GM23338 (cell line): ENCODE measurements around the gene FBP1. TPM values are rescaled to one million over a fixed set of nuclear protein-coding genes. Genes with fewer than 3 reads are reported as not detected.

Source experiments
- ATAC-seq: fragments of 200-7000 bp; cut with Tn5 transposase; 3 replicates; pipeline ENCODE4 v1.9.1; 2020
- DNase-seq: peaks from one replicate; pipeline ENCODE4 v3.0.0-alpha.2; 2015; ENCODE audit warnings: low spot score
- H2AFZ ChIP-seq: fragments of 200-600 bp; sonication (generic); 2 replicates; pipeline ENCODE4 v1.8.0; 2016; ENCODE audit warnings: antibody characterized with exemption, mild to moderate bottlenecking, moderate library complexity
- H3F3A ChIP-seq: fragments of 200-600 bp; sonication (generic); replicated peaks from 2 replicates; pipeline ENCODE4 v1.8.0; 2017; ENCODE audit warnings: antibody characterized with exemption, mixed run types, low read depth
- H3K27ac ChIP-seq: fragments of 200-600 bp; sonication (generic); 2 replicates; pipeline ENCODE4 v1.6.1; 2016; ENCODE audit warnings: low read depth
- H3K27me3 ChIP-seq: fragments of 200-600 bp; sonication (generic); 2 replicates; pipeline ENCODE4 v1.8.0; 2016; ENCODE audit warnings: mild to moderate bottlenecking, mixed run types, moderate library complexity; ENCODE audit not compliant: insufficient read depth
- H3K36me3 ChIP-seq: fragments of 200-600 bp; sonication (generic); 2 replicates; pipeline ENCODE4 v1.8.0; 2016; ENCODE audit warnings: mild to moderate bottlenecking; ENCODE audit not compliant: insufficient read depth
- H3K4me1 ChIP-seq: fragments of 200-600 bp; sonication (generic); 2 replicates; pipeline ENCODE4 v1.8.0; 2016; ENCODE audit warnings: mild to moderate bottlenecking, moderate library complexity; ENCODE audit not compliant: insufficient read depth
- H3K4me2 ChIP-seq: fragments of 200-600 bp; sonication (generic); 2 replicates; pipeline ENCODE4 v1.7.1; 2017; ENCODE audit warnings: mixed run types
- H3K4me3 ChIP-seq: fragments of 200-600 bp; sonication (generic); 2 replicates; pipeline ENCODE4 v1.6.1; 2016; ENCODE audit warnings: mixed run types
- H3K79me2 ChIP-seq: fragments of 200-600 bp; sonication (generic); replicated peaks from 2 replicates; pipeline ENCODE4 v1.8.0; 2017; ENCODE audit warnings: mild to moderate bottlenecking; ENCODE audit not compliant: insufficient read depth
- H3K9me2 ChIP-seq: fragments of 200-600 bp; sonication (generic); 2 replicates; pipeline ENCODE4 v1.8.0; 2017; ENCODE audit not compliant: insufficient read depth
- H4K20me1 ChIP-seq: fragments of 200-600 bp; sonication (generic); replicated peaks from 2 replicates; pipeline ENCODE4 v1.8.0; 2017; ENCODE audit warnings: mild to moderate bottlenecking; ENCODE audit not compliant: insufficient read depth
- H3K27ac Mint-ChIP-seq: 2 replicates; pipeline ENCODE4 v1.8.0; 2020; ENCODE audit warnings: inconsistent platforms, mild to moderate bottlenecking, moderate library complexity, mixed read lengths
- H3K27me3 Mint-ChIP-seq: 3 replicates; pipeline ENCODE4 v1.8.0; 2022; ENCODE audit warnings: low read depth, mild to moderate bottlenecking, moderate library complexity, mixed read lengths, inconsistent platforms; ENCODE audit not compliant: insufficient read depth, poor library complexity
- H3K36me3 Mint-ChIP-seq: 3 replicates; pipeline ENCODE4 v1.8.0; 2021; ENCODE audit warnings: low read depth, mild to moderate bottlenecking, inconsistent platforms, moderate library complexity, mixed read lengths
- H3K4me1 Mint-ChIP-seq: 3 replicates; pipeline ENCODE4 v1.8.0; 2020; ENCODE audit warnings: mild to moderate bottlenecking, inconsistent platforms, mixed read lengths
- H3K4me3 Mint-ChIP-seq: 3 replicates; pipeline ENCODE4 v1.8.0; 2021; ENCODE audit warnings: moderate library complexity, mild to moderate bottlenecking, inconsistent platforms, mixed read lengths
- H3K9me3 Mint-ChIP-seq: 3 replicates; pipeline ENCODE4 v1.8.0; 2020; ENCODE audit warnings: moderate library complexity, mild to moderate bottlenecking, inconsistent platforms, mixed read lengths
- CREB1 ChIP-seq: fragments of 250-450 bp; sonication (Bioruptor Pico); IDR thresholded peaks from 2 replicates; pipeline ENCODE4 v1.5.0; 2020; ENCODE audit warnings: low read depth, mild to moderate bottlenecking, moderate library complexity
- CTCF ChIP-seq, 2 experiments: fragments of 200-600 bp in 1 of 2; sonication (generic) in 1 of 2; conservative IDR thresholded peaks; 2 replicates each; pipeline versions ENCODE4 v1.5.1 to v1.6.1; 2016 to 2017; ENCODE audit warnings: antibody characterized with exemption in 2 of 2, low read depth in 2 of 2, mild to moderate bottlenecking in 2 of 2, moderate library complexity in 1 of 2
- EZH2 ChIP-seq: fragments of 200-600 bp; sonication (generic); IDR thresholded peaks from one replicate; pipeline ENCODE4 v1.8.0; 2017; ENCODE audit warnings: antibody characterized with exemption, mild to moderate bottlenecking, low read depth; ENCODE audit not compliant: unreplicated experiment
- EZH2phosphoT487 ChIP-seq: fragments of 200-600 bp; sonication (generic); IDR thresholded peaks from one replicate; pipeline ENCODE4 v1.8.1; 2018; ENCODE audit warnings: antibody characterized with exemption; ENCODE audit not compliant: unreplicated experiment
- JUNB ChIP-seq: IDR thresholded peaks from one replicate; pipeline ENCODE4 v1.6.1; 2016; ENCODE audit warnings: antibody characterized with exemption; ENCODE audit not compliant: unreplicated experiment
- NANOG ChIP-seq: IDR thresholded peaks from 2 replicates; pipeline ENCODE4 v1.6.1; 2016; ENCODE audit warnings: antibody characterized with exemption, borderline replicate concordance
- POLR2AphosphoS5 ChIP-seq: IDR thresholded peaks from 2 replicates; pipeline ENCODE4 v1.6.1; 2016; ENCODE audit warnings: antibody characterized with exemption, low read depth
- STAT1 ChIP-seq: IDR thresholded peaks from one replicate; pipeline ENCODE4 v1.6.1; 2016; ENCODE audit warnings: antibody characterized with exemption; ENCODE audit not compliant: unreplicated experiment
- ZNF114 ChIP-seq: fragments of 250-450 bp; sonication (Bioruptor Pico); IDR thresholded peaks from 2 replicates; pipeline ENCODE4 v1.5.0; 2020; ENCODE audit warnings: mild to moderate bottlenecking, moderate library complexity
- ZNF331 ChIP-seq: fragments of 250-450 bp; sonication (Bioruptor Pico); IDR thresholded peaks from 2 replicates; pipeline ENCODE4 v1.5.0; 2020; ENCODE audit warnings: low read depth, mild to moderate bottlenecking, moderate library complexity
- polyA plus RNA-seq: library from polyadenylated mRNA; unstranded; fragments of >200 nt; fragmentation: Nextera tagmentation; extraction: Ambion mirVana; gene quantifications from 2 replicates; pipeline ENCODE4 v1.2.1, GENCODE V29; 2016
- total RNA-seq: library from RNA; depleted of rRNA; stranded (reverse); fragments of >200 nt; shearing (Covaris generic); gene quantifications from 2 replicates; pipeline ENCODE4 v1.2.3, GENCODE V29; 2014
- TF ChIP-seq, protein P1 (sequence below): IDR thresholded peaks from one replicate; pipeline ENCODE4 v1.6.1; 2018; ENCODE audit warnings: antibody characterized with exemption; ENCODE audit not compliant: unreplicated experiment
- TF ChIP-seq, protein P2 (sequence below): IDR thresholded peaks from 2 replicates; pipeline ENCODE4 v1.6.1; 2016; ENCODE audit warnings: antibody characterized with exemption
- TF ChIP-seq, protein P3 (sequence below): fragments of 250-450 bp; sonication (Bioruptor Pico); IDR thresholded peaks from 2 replicates; pipeline ENCODE4 v1.5.0; 2020; ENCODE audit warnings: mild to moderate bottlenecking, moderate library complexity

The FBP1 gene
- total and polyA plus RNA-seq, 2 experiments from 2014 or later = 3.0 to 3.3 TPM

- 0 out of 2 replicates have a peak, but pooled peaks cover 6% of the 10 kb centered on the region for H3K36me3 ChIP-seq
- peaks cover 12% of the 10 kb centered on the region for H3K4me1 Mint-ChIP-seq
- H3K27ac Mint-ChIP-seq = no peak overlapping the region
- ATAC-seq = no peak
- no peak for DNase-seq
- H3F3A ChIP-seq = no peaks in the 10 kb centered on the region
- no peaks in the 10 kb centered on the region for H3K9me2 ChIP-seq
- peaks cover 2% of the 10 kb centered on the region for H3K27me3 Mint-ChIP-seq
- no peak overlapping the region for H3K27ac ChIP-seq
- TF ChIP-seq, protein P1, sequence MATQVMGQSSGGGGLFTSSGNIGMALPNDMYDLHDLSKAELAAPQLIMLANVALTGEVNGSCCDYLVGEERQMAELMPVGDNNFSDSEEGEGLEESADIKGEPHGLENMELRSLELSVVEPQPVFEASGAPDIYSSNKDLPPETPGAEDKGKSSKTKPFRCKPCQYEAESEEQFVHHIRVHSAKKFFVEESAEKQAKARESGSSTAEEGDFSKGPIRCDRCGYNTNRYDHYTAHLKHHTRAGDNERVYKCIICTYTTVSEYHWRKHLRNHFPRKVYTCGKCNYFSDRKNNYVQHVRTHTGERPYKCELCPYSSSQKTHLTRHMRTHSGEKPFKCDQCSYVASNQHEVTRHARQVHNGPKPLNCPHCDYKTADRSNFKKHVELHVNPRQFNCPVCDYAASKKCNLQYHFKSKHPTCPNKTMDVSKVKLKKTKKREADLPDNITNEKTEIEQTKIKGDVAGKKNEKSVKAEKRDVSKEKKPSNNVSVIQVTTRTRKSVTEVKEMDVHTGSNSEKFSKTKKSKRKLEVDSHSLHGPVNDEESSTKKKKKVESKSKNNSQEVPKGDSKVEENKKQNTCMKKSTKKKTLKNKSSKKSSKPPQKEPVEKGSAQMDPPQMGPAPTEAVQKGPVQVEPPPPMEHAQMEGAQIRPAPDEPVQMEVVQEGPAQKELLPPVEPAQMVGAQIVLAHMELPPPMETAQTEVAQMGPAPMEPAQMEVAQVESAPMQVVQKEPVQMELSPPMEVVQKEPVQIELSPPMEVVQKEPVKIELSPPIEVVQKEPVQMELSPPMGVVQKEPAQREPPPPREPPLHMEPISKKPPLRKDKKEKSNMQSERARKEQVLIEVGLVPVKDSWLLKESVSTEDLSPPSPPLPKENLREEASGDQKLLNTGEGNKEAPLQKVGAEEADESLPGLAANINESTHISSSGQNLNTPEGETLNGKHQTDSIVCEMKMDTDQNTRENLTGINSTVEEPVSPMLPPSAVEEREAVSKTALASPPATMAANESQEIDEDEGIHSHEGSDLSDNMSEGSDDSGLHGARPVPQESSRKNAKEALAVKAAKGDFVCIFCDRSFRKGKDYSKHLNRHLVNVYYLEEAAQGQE = no peak
- TF ChIP-seq ZNF114 (CRISPR knock-in tag) (no peak), CTCF (conservative IDR thresholded peaks at IDR 0.05; ENCODE audit: low read depth in 2 of 2) (no peak), CREB1 (CRISPR knock-in tag) (no peak), EZH2 (no peak), NANOG (no peak), STAT1 (no peak), ZNF331 (CRISPR knock-in tag) (no peak), EZH2phosphoT487 (no peak), POLR2AphosphoS5 (no peak), JUNB (no peak)
- TF ChIP-seq, protein P2, sequence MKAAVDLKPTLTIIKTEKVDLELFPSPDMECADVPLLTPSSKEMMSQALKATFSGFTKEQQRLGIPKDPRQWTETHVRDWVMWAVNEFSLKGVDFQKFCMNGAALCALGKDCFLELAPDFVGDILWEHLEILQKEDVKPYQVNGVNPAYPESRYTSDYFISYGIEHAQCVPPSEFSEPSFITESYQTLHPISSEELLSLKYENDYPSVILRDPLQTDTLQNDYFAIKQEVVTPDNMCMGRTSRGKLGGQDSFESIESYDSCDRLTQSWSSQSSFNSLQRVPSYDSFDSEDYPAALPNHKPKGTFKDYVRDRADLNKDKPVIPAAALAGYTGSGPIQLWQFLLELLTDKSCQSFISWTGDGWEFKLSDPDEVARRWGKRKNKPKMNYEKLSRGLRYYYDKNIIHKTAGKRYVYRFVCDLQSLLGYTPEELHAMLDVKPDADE = no peak
- TF ChIP-seq, protein P3, sequence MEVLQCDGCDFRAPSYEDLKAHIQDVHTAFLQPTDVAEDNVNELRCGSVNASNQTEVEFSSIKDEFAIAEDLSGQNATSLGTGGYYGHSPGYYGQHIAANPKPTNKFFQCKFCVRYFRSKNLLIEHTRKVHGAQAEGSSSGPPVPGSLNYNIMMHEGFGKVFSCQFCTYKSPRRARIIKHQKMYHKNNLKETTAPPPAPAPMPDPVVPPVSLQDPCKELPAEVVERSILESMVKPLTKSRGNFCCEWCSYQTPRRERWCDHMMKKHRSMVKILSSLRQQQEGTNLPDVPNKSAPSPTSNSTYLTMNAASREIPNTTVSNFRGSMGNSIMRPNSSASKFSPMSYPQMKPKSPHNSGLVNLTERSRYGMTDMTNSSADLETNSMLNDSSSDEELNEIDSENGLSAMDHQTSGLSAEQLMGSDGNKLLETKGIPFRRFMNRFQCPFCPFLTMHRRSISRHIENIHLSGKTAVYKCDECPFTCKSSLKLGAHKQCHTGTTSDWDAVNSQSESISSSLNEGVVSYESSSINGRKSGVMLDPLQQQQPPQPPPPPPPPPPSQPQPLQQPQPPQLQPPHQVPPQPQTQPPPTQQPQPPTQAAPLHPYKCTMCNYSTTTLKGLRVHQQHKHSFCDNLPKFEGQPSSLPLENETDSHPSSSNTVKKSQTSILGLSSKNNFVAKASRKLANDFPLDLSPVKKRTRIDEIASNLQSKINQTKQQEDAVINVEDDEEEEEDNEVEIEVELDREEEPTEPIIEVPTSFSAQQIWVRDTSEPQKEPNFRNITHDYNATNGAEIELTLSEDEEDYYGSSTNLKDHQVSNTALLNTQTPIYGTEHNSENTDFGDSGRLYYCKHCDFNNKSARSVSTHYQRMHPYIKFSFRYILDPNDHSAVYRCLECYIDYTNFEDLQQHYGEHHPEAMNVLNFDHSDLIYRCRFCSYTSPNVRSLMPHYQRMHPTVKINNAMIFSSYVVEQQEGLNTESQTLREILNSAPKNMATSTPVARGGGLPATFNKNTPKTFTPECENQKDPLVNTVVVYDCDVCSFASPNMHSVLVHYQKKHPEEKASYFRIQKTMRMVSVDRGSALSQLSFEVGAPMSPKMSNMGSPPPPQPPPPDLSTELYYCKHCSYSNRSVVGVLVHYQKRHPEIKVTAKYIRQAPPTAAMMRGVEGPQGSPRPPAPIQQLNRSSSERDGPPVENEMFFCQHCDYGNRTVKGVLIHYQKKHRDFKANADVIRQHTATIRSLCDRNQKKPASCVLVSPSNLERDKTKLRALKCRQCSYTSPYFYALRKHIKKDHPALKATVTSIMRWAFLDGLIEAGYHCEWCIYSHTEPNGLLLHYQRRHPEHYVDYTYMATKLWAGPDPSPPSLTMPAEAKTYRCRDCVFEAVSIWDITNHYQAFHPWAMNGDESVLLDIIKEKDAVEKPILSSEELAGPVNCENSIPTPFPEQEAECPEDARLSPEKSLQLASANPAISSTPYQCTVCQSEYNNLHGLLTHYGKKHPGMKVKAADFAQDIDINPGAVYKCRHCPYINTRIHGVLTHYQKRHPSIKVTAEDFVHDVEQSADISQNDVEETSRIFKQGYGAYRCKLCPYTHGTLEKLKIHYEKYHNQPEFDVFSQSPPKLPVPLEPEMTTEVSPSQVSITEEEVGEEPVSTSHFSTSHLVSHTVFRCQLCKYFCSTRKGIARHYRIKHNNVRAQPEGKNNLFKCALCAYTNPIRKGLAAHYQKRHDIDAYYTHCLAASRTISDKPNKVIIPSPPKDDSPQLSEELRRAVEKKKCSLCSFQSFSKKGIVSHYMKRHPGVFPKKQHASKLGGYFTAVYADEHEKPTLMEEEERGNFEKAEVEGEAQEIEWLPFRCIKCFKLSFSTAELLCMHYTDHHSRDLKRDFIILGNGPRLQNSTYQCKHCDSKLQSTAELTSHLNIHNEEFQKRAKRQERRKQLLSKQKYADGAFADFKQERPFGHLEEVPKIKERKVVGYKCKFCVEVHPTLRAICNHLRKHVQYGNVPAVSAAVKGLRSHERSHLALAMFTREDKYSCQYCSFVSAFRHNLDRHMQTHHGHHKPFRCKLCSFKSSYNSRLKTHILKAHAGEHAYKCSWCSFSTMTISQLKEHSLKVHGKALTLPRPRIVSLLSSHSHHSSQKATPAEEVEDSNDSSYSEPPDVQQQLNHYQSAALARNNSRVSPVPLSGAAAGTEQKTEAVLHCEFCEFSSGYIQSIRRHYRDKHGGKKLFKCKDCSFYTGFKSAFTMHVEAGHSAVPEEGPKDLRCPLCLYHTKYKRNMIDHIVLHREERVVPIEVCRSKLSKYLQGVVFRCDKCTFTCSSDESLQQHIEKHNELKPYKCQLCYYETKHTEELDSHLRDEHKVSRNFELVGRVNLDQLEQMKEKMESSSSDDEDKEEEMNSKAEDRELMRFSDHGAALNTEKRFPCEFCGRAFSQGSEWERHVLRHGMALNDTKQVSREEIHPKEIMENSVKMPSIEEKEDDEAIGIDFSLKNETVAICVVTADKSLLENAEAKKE (CRISPR knock-in tag) = no peak
- H3K4me3 ChIP-seq = no peak overlapping the region
- H3K36me3 Mint-ChIP-seq = peaks cover 14% of the 10 kb centered on the region; the same call in 2 of the 3 replicates
- H3K4me1 ChIP-seq = peaks cover 9% of the 10 kb centered on the region
- H3K4me2 ChIP-seq = no peak overlapping the region
- peaks cover 3% of the 10 kb centered on the region; the same call in 1 of the 3 replicates for H3K9me3 Mint-ChIP-seq
- no peak overlapping the region for H3K4me3 Mint-ChIP-seq
- no peaks in the 10 kb centered on the region for H3K79me2 ChIP-seq
- no peaks in the 10 kb centered on the region for H3K27me3 ChIP-seq
- no peak overlapping the region for H2AFZ ChIP-seq
- H4K20me1 ChIP-seq = no peaks in the 10 kb centered on the region
Measured at GRCh38 chr9:94567271-94567670, 72.0 kb downstream of the FBP1 start.
